Subcutaneous adipose tissue (tissue), 4 donors: ENCODE data around the gene CNTN4. TPM values are rescaled to one million over a fixed set of nuclear protein-coding genes. Genes with fewer than 3 reads are reported as not detected.

ENCODE experiments used
- total RNA-seq, 4 donors: library from RNA; depleted of rRNA; stranded (reverse); fragments of >200 nt; gene quantifications; one replicate each; pipeline ENCODE4 v1.1.0, GENCODE V29; 2016
- TF ChIP-seq, protein P1 (sequence below): fragments of 450-650 bp; IDR thresholded peaks from one replicate; pipeline ENCODE4 v1.5.1; 2016; ENCODE audit warnings: low read depth, mild to moderate bottlenecking, control low read depth, antibody characterized with exemption, moderate library complexity

CNTN4 gene
- 10 to 100 TPM in 1 of 4 donors, 1 to 10 TPM in 3; 4.2 to 10.5 (median 4.6) TPM for total RNA-seq

DNA sequence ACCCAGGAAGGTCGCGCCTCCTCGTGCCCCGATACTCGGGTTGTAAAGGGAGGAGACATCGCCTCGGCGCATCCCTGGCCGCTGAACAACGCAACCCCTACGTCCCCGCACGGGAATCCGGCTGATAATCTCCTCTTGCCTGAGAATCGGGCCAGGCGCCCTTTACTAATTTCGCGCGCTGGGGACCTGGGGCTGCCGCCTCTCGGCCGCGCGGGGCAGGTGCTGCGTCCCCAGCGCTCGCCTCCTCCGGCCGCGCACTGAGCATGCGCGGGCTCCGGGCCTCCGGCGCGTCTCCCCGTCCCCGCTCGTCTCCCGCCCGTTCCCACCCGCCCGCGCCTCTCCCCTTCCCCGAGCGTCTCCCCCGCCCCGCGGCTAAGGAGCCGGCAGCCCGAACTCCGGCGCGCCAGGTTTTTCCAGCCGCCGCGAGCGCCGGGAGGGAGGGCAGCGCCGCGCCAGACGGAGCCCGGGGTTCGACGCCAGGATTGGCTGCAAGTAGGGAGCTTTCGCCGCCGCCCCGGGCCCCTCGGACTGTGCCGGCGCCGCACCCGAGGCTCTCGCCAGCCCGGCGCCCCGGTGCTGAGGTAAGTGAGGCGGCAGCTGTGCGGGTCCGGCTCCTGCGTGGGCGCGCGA lies at the start of gene CNTN4:
Gene CNTN4 (plus strand): TSS at position 469 of the 630 bp plus-strand sequence.
- TF ChIP-seq, protein P1, sequence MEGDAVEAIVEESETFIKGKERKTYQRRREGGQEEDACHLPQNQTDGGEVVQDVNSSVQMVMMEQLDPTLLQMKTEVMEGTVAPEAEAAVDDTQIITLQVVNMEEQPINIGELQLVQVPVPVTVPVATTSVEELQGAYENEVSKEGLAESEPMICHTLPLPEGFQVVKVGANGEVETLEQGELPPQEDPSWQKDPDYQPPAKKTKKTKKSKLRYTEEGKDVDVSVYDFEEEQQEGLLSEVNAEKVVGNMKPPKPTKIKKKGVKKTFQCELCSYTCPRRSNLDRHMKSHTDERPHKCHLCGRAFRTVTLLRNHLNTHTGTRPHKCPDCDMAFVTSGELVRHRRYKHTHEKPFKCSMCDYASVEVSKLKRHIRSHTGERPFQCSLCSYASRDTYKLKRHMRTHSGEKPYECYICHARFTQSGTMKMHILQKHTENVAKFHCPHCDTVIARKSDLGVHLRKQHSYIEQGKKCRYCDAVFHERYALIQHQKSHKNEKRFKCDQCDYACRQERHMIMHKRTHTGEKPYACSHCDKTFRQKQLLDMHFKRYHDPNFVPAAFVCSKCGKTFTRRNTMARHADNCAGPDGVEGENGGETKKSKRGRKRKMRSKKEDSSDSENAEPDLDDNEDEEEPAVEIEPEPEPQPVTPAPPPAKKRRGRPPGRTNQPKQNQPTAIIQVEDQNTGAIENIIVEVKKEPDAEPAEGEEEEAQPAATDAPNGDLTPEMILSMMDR: no peak

DNA sequence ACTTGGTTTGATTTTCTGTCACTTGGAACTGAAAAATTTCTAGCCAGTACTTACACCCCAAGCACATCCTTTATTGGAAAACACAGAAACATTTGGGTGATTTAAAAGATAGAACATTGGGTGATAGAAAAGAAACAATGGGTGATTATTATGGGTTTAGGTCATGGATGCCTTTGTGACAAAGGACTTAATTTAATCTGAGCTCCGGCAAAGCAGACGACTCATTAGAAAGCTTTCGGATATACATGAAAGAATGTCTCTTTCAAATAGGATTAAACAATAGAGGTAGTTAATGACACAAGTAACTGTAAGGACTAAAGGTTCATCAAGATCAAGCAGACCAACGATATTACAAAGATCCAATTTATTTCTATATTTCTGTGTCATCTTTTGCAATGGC lies 37.3 kb upstream of the CNTN4 start:
- TF ChIP-seq, protein P1: no peak

DNA sequence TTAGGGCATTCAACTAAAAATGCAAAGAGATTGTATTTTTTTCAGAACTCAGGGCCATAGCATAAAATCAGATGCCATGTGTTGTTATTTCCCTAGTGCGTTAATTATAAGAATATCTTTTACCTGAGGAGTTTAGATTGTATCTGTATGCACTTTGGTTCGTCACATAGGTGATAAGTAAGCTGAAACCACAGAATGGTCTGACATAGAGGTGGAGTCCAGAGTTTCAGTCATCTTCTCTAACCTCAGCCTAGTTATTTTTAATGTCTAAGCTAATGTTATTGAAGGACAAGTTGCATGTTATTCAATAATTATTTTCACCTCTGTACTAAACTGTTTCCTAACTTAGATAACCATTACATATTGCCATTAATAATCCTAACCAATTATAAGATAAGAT lies 27.1 kb upstream of the CNTN4 start:
- TF ChIP-seq, protein P1: no peak

DNA sequence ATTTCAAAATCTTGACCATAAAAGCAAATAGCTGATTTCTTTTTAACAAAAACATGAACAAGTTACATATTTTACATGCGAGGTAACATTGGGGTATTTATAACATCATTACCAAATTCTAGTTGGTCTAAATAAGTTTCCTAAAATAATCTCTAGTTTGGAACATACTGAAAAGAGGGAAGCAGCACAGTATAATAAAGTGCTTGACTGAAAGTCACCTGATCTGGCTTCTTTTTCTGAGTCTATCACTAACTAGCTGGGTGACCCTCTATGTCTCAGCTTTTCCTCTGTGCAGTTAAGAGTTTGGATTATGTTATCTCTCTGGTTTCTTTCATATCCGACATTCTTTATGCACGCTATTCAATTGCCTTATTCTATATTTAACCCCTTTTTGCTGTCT lies 19.8 kb upstream of the CNTN4 start:
- TF ChIP-seq, protein P1: no peak

DNA sequence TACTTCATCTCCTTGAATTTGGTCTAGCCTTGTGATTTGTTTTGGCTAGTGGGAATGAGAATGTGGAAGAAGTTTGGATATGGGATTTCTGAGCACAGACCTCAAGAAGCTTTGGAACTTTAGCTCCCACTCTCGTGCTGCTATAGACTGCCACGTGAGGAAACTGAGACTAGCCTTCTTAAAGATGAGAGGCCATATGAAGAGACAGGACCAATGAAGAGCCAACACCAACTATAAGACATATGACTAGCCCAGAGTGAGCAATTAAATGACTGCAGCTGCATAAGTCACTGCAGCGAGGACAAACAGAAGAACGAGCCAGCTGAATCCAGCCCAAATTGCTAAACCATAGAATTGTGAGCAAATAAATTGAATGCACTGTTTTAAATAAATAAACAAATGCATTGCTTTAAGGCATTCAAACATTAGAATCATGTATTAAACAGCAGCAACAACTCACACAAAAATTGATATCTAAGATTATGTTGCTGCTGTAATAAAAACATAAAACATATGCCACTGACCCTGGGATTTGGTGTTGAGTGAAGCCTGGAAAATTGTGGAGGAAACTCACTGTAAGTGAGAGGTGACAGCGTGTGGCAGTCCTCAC lies 15.7 kb upstream of the CNTN4 start:
- TF ChIP-seq, protein P1: no peak

DNA sequence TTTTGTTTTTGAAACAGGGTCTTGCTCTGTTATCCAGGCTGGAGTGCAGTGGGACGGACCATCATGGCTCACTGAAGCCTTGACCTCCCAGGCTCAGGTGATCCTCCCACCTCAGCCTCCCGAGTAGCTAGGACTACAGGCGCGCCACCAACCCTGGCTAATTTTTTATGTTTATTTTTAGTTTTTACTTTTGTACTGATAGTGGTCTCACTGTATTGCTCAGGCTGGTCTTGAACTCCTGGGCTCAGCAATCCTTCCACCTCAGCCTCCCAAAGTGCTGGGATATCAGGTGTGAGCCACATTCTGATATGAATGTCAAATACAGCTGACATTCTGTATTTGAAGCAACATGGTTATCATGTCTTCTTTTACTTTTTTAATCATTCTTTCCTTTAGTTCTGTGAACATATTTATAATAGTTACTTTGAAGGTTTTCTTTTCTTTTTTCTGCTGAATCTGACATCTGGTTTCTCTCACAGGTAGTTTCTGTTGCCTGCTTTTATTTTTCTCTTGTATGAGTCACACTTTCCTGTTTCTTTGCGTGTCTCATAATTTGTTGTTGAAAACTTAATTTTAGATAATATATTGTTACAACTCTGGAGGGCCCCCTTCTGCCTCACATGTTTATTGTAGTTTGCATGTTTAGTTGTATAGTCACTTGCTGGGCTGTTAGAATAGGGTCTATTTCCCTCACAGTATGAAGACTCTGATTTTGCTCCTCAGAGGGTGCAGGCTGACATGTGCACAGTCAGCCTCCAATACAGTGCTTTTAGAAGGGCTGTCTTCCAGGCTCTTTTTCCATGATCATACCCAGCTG lies 8.4 kb upstream of the CNTN4 start:
- TF ChIP-seq, protein P1: no peak

DNA sequence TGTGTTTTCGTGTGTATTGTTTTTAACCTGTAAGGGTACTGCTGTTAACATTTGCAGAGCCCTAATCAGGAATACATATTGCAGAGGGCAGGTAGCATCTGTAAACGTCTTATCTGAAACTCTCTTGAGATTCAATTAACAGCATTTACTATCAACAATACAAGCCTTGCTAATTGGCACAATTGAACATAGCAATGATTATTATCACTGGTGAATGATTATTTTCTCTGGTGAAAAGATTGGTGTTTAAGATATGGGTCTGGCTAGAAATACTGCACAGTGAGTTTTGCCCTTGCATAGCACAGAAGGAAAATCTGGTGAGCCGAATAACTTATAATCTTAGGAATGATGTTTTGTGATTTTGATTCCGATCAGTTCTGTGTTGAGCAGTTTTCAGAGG lies 5.9 kb upstream of the CNTN4 start:
- TF ChIP-seq, protein P1: no peak
